Adrenal gland (tissue), 12 donors: ENCODE data around the gene AQP5. TPM values are rescaled to one million over a fixed set of nuclear protein-coding genes. Genes with fewer than 3 reads are reported as not detected.
A peak's percentile ranks its signal among the peaks of the same experiment; 100 is the strongest.

ENCODE experiments used
- DNase-seq, 7 donors: peaks; one replicate each; pipeline ENCODE4 v3.0.0-alpha.2; 2019 to 2020
- H3K27ac ChIP-seq, 5 donors: fragments of 200-600 bp; sonication (generic) in 4 of 5; 1 replicate in 3 of 5; 2 replicates in 2 of 5; pipeline versions ENCODE4 v1.5.1 to v1.8.0; 2016 to 2020; ENCODE audit warnings: mild to moderate bottlenecking in 1 of 5
- H3K27me3 ChIP-seq: fragments of 200-600 bp; 2 replicates; pipeline ENCODE4 v1.8.0; 2021
- H3K36me3 ChIP-seq, 2 donors: fragments of 200-600 bp; replicated peaks in 1 of 2; 1 replicate in 1 of 2; 2 replicates in 1 of 2; pipeline versions ENCODE4 v1.5.1 to v1.8.0; 2018 to 2022
- H3K4me1 ChIP-seq, 2 donors: fragments of 200-600 bp; replicated peaks in 1 of 2; 1 replicate in 1 of 2; 2 replicates in 1 of 2; pipeline versions ENCODE4 v1.5.1 to v1.8.0; 2018 to 2021
- H3K4me3 ChIP-seq, 4 donors: fragments of 200-600 bp; sonication (generic) in 3 of 4; one replicate each; pipeline ENCODE4 v1.5.1; 2016 to 2018
- H3K9me3 ChIP-seq, 3 donors: fragments of 200-600 bp; sonication (generic) in 1 of 3; replicated peaks in 1 of 3; 1 replicate in 2 of 3; 2 replicates in 1 of 3; pipeline versions ENCODE4 v1.5.1 to v1.8.0; 2016 to 2021
- CTCF ChIP-seq, 6 experiments: fragments of 450-650 bp in 4 of 6; fragments of 200-600 bp in 2 of 6; sonication (generic) in 1 of 6; IDR thresholded peaks; 1 replicate in 5 of 6; 2 replicates in 1 of 6; pipeline versions ENCODE4 v1.5.1 to v1.8.0; 2016 to 2021; ENCODE audit warnings: antibody characterized with exemption in 6 of 6, mild to moderate bottlenecking in 2 of 6, moderate library complexity in 1 of 6
- POLR2A ChIP-seq, 2 donors: fragments of 450-650 bp; IDR thresholded peaks; one replicate each; pipeline ENCODE4 v1.6.1; 2017; ENCODE audit warnings: antibody characterized with exemption in 2 of 2, mild to moderate bottlenecking in 2 of 2, moderate library complexity in 1 of 2
- WGBS, 4 donors: extraction: QIAGEN DNeasy Blood & Tissue Kit in 2 of 4; methylation state at CpG; one replicate each; pipeline versions ENCODE4 v1.1.5 to v1.1.7; 2013 to 2017; 5-methylcytosine and 5-hydroxymethylcytosine counted together
- intact Hi-C, 2 donors: fragments of 100-400 bp; cut with DNase I; formaldehyde crosslinking; loops; one replicate each; pipeline versions ENCODE4 v1.14.1 to v1.15.0; 2022 to 2023
- polyA plus RNA-seq, 3 donors: library from polyadenylated mRNA; stranded (reverse); fragments of 200-250 nt in 2 of 3; fragments of 350-450 nt in 1 of 3; fragmentation: Illumina TruSeq in 1 of 3; extraction: RNeasy Lipid Tissue Mini Kit (QIAGEN cat#74804) in 1 of 3; gene quantifications; one replicate each; pipeline ENCODE4 v1.2.3, GENCODE V29; 2013 to 2014
- total RNA-seq, 9 donors: library from RNA; depleted of rRNA in 4 of 9; stranded (reverse); fragments of >200 nt in 4 of 9; fragments of 120-200 nt in 1 of 9; fragmentation: NEBNext Ultra II Directional in 1 of 9; extraction: Animal tissue kit (Norgen Biotek cat#: 25700) in 1 of 9; gene quantifications; one replicate each; pipeline versions ENCODE4 v1.1.0 to v1.2.4, GENCODE V29; 2013 to 2023
- donor health status: healthy with polysubstance abuse.
- donor health status: Bipolar disorder and iron deficiency.
- donor health status: DM: yes; HTN: yes; CAD: no.
- donor health status: DM: no; HTN: no; CAD: no.
- donor health status: DM: no; HTN: no; CAD: no.
- donor health status: DM: yes; HTN: yes; CAD: no.

AQP5 gene
- total and polyA plus RNA-seq, 12 donors: 0.22 to 2.6 (median 0.84) TPM; not detected in 1

- H3K36me3 ChIP-seq: no peaks in the 10 kb centered on the region
- H3K27ac ChIP-seq: peak within 1 kb of the TSS in 1 of 5 donors; percentile 34
- H3K9me3 ChIP-seq: no peaks in the 10 kb centered on the region
- WGBS, 4 donors: 65 to 75% (median 71%) methylated on average over 17 to 32 of the region's 32 CpGs
- no peak within 1 kb of the TSS for H3K4me3 ChIP-seq
- no peak for TF ChIP-seq CTCF (IDR thresholded peaks at IDR 0.05)
- no peak for TF ChIP-seq POLR2A (IDR thresholded peaks at IDR 0.05)
- intact Hi-C loops: no loop called here
- H3K4me1 ChIP-seq: peaks cover 0 to 24% of the 10 kb centered on the region in 2 donors
- peak in 3 of 7 donors; percentile 40 to 76 (median 64) for DNase-seq
- peaks cover 9% of the 10 kb centered on the region for H3K27me3 ChIP-seq
Measured at GRCh38 chr12:49950273-49951251, 11.1 kb upstream of the AQP5 start, which contains the start of gene AQP2. AQP2 (plus strand) TSS chr12:49950737; CDS start chr12:49950831, 94 bp downstream.

- Histone ChIP-seq H3K27me3 (peaks cover 12% of the 10 kb centered on the region), H3K4me1 (peaks cover 0 to 20% of the 10 kb centered on the region in 2 donors), H3K9me3 (no peaks in the 10 kb centered on the region), H3K36me3 (no peaks in the 10 kb centered on the region), H3K4me3 (no peak overlapping the region), H3K27ac (no peak overlapping the region)
- WGBS, 4 donors: 84 to 89% (median 86%) methylated on average over 10 to 14 of the region's 14 CpGs
- no peak for DNase-seq
- TF ChIP-seq CTCF (IDR thresholded peaks at IDR 0.05) (no peak), POLR2A (IDR thresholded peaks at IDR 0.05) (no peak)
- intact Hi-C loops: no loop called here
Measured at GRCh38 chr12:49951411-49952240, 10.0 kb upstream of the AQP5 start.

- no peak for DNase-seq
- Histone ChIP-seq H3K27me3 (peaks cover 12% of the 10 kb centered on the region), H3K27ac (no peak overlapping the region), H3K36me3 (no peaks in the 10 kb centered on the region), H3K4me3 (no peak overlapping the region), H3K9me3 (no peaks in the 10 kb centered on the region), H3K4me1 (peaks cover 0 to 20% of the 10 kb centered on the region in 2 donors)
- TF ChIP-seq CTCF (IDR thresholded peaks at IDR 0.05) (no peak), POLR2A (IDR thresholded peaks at IDR 0.05) (no peak)
- WGBS, 4 donors: 86 to 100% (median 93%) methylated on average over 1 of the region's 1 CpG
- intact Hi-C loops: no loop called here
Measured at GRCh38 chr12:49952391-49953055, 9.1 kb upstream of the AQP5 start.
